Stimulated activated naive CD4-positive, alpha-beta T cell (primary cell): ENCODE results near the gene SLC2A3.
"Not testable (repeated sequence)": the region's sequence is repeated elsewhere in the genome, so short reads cannot be mapped to it uniquely, and the experiment has no call there.

Experiments
- DNase-seq, 6 experiments: peaks; one replicate each; lab custom pipeline; 2025; lab: John Stamatoyannopoulos, UW

The SLC2A3 gene

GRCh38 chr12:7916936-7917335 is 19.1 kb downstream of the SLC2A3 start:
- no peak for DNase-seq

GRCh38 chr12:7915661-7916403 is 20.2 kb downstream of the SLC2A3 start:
- peak in 1 of 6 experiments; percentile 13 for DNase-seq

- not testable (repeated sequence) for DNase-seq
These were observed 25.9 kb downstream of the SLC2A3 start for GRCh38 chr12:7910106-7910505.

- DNase-seq, result no peak
These were observed 29.0 kb downstream of the SLC2A3 start for GRCh38 chr12:7907009-7907408.

GRCh38 chr12:7906303-7906702 is 29.7 kb downstream of the SLC2A3 start:
- not testable (repeated sequence) for DNase-seq

GRCh38 chr12:7905600-7906125 is 30.3 kb downstream of the SLC2A3 start:
- not testable (repeated sequence) for DNase-seq

- DNase-seq, result no peak
These were observed 30.9 kb downstream of the SLC2A3 start for GRCh38 chr12:7905071-7905470.

GRCh38 chr12:7902416-7902815 is 33.6 kb downstream of the SLC2A3 start:
- not testable (repeated sequence) for DNase-seq

- no peak for DNase-seq
These were observed 36.2 kb downstream of the SLC2A3 start for GRCh38 chr12:7899755-7900154.

- not testable (repeated sequence) for DNase-seq
These were observed 39.3 kb downstream of the SLC2A3 start for GRCh38 chr12:7896726-7897125.

GRCh38 chr12:7892186-7892980 is 43.6 kb downstream of the SLC2A3 start:
- DNase-seq, result no peak

GRCh38 chr12:7884689-7885088 is 51.3 kb downstream of the SLC2A3 start:
- DNase-seq, result no peak

GRCh38 chr12:7881736-7882120 is 54.3 kb downstream of the SLC2A3 start:
- DNase-seq, result not testable (repeated sequence)

- DNase-seq, result not testable (repeated sequence)
These were observed 54.8 kb downstream of the SLC2A3 start for GRCh38 chr12:7880952-7881735.

- DNase-seq, result no peak
These were observed 56.7 kb downstream of the SLC2A3 start for GRCh38 chr12:7879246-7879645.

GRCh38 chr12:7877420-7877819 is 58.6 kb downstream of the SLC2A3 start:
- DNase-seq, result no peak

- no peak for DNase-seq
These were observed 63.2 kb downstream of the SLC2A3 start, which contains the start of gene SLC2A14 for GRCh38 chr12:7872566-7873319. Gene SLC2A14 (minus strand): TSS chr12:7872915. CDS start chr12:7869880, 3,035 bp downstream.

- DNase-seq, result no peak
These were observed 65.7 kb downstream of the SLC2A3 start for GRCh38 chr12:7870335-7870734.
